ENCODE results near the gene SECTM1.
"Not testable (repeated sequence)": the region's sequence is repeated elsewhere in the genome, so short reads cannot be mapped to it uniquely, and the experiment has no call there.

The SECTM1 gene

DNA sequence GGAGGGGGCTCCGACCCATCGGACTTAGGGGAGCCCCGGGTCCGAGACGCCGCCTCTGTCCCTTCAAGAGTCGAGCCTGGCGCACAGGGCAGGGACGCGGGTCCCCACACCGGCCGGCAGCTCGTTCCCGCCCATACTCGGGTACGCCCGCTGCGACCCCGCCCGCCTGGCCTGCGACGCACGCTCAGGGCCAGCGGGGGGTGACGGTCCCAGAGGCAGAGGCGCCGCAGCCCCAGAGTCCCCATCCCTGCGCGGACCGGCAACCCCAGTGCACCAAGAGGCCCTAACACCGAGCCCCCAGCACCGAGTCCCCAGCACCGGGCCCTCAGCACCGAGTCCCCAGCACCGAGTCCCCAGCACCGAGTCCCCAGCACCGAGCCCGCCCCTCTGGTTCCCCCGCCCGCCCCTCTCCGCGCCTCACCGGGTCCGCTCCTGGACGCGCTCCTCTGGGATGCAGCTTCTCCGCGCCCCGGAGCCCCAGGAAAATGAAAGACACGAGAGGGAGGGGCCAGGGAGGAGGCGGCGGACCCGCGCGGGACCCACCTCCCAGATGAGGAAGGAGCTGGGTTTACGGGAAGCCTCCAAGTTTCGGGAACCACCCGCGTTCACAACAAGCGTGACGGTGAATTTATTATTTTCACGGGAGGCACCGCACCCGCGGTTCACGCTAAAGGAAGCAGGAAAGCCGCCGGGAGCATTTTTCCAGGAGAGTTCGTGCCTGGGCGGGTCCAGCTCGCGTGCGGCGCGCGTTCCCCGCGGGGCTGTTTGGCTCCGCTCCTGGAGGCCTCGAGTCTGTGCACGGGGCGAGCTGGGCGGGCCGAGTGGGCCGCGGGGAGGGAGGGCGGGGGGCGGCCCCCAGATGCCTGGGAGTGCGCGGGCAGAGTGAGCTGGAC lies at the start of gene SECTM1:
Gene SECTM1, minus strand, starts transcription at position 488 of the 893 bp plus-strand sequence. CDS start 6,526 bp downstream, outside the sequence.
- in situ Hi-C loops (cut with MboI; ENCODE audit: low pct_unique_long_range_greater_than_20kb, low sequenced_read_pairs): no loop called here
- no peak for DNase-seq

DNA sequence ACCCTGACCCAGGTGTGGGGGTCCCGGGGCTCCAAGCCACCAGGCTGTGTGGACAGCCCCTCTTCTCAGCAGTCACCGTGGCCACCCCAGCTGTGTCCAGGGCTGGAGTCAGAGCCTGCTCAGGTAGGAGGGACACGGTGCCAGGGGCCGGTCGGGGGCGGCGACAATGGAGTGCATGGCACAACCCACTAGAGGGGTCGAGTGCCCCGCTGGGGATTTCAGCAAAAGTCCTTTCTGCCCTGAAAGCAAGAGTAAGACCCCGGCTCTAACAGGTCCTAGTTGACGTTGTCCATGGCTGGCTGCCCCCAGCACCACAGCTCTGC lies 49.3 kb upstream of the SECTM1 start:
- in situ Hi-C loops (cut with MboI; ENCODE audit: low pct_unique_long_range_greater_than_20kb, low sequenced_read_pairs): no loop called here
- DNase-seq: no peak

DNA sequence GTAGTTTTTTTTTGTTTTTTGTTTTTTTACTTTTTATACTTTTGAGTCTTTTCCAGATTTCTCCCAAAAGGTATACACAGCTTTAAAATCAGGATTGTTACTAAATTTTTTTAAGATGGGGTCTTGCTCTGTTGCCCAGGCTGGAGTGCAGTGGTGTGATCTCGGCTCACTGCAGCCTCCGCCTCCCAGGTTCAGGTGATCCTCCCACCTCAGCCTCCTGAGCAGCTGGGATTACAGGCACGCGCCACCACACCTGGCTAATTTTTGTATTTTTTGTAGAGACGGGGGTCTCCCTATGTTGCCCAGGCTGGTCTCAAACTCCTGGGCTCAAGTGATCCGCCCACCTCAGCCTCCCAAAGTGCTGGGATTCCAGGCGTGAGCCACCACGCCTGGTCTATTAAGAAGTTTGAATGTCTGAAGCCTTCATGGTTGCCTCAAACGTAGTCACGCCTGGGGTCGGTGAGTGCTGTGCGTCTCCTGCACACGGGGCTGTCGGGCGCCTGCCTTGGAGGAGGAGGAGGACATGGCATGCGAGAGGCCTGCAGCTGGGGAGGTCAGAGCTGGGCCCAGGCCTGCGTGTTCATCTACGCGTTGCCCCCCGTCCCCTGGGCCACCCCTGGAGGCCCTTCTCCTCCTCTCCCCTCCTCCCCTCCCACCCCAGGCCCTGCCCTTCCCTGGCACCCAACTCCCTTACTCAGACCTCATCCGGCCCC lies 48.8 kb upstream of the SECTM1 start:
- DNase-seq; in situ Hi-C loops (cut with MboI; ENCODE audit: low pct_unique_long_range_greater_than_20kb, low sequenced_read_pairs): not testable (repeated sequence)

DNA sequence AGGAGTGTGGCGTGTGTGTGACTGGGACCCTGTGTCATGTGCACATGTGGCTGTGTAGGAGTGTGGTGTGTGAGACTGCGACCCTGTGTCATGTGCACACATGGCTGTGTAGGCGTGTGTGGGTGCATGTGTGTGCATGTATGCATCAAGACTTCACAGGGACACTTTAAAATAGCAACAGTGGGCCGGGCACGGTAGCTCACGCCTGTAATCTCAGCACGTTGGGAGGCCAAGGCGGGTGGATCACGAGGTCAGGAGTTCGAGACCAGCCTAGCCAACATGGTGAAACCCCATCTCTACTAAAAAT lies 48.1 kb upstream of the SECTM1 start:
- DNase-seq; in situ Hi-C loops (cut with MboI; ENCODE audit: low pct_unique_long_range_greater_than_20kb, low sequenced_read_pairs): not testable (repeated sequence)

DNA sequence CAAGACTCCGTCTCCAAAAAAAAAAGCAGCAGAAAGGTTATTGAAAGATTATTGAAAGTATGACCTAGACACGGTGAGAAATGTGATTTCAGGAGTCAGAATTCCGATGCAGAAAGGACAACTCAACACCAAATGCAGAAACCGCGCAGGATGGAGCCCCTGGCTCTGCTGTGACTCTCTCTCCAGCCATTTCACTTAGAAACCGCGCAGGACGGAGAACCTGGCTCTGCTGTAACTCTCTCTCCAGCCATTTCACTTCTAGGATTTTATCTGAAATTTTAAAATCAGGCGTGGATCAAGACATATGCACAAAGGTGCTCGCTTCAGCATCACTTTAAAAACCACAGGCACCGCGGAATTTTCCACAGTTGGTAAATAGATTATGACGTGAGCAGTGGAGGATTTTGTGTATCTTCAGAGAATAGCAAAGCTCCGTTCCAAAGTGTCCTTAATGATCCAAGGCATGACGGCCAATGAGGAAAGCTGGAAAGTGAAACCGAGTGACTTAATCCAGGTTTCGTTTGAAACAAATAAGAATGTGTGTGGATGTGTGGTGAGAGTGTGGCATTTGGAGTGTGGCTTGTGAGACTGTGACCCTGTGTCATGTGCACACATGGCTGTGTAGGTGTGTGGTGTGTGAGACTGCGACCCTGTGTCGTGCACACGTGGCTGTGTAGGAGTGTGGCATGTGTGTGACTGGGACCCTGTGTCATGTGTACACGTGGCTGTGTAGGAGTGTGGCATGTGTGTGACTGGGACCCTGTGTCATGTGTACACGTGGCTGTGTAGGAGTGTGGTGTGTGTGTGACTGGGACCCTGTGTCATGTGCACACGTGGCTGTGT lies 47.5 kb upstream of the SECTM1 start:
- DNase-seq: no peak
- in situ Hi-C loops (cut with MboI; ENCODE audit: low pct_unique_long_range_greater_than_20kb, low sequenced_read_pairs): no loop called here

DNA sequence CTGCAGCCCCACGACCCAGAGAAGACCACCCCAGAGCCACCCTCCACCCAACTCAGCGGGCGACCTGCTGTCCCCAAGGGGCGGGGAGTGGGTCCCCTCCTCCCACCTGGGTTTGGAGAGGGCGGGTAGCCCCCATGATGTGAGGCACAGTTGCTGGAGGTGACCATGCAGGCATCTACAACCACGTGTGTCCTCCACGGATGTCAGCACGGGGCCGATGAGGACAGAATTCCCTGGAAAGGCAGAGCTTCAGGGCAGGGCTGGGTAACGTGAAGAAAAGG lies 45.1 kb upstream of the SECTM1 start:
- no peak for DNase-seq
- in situ Hi-C loops (cut with MboI; ENCODE audit: low pct_unique_long_range_greater_than_20kb, low sequenced_read_pairs): no loop called here

DNA sequence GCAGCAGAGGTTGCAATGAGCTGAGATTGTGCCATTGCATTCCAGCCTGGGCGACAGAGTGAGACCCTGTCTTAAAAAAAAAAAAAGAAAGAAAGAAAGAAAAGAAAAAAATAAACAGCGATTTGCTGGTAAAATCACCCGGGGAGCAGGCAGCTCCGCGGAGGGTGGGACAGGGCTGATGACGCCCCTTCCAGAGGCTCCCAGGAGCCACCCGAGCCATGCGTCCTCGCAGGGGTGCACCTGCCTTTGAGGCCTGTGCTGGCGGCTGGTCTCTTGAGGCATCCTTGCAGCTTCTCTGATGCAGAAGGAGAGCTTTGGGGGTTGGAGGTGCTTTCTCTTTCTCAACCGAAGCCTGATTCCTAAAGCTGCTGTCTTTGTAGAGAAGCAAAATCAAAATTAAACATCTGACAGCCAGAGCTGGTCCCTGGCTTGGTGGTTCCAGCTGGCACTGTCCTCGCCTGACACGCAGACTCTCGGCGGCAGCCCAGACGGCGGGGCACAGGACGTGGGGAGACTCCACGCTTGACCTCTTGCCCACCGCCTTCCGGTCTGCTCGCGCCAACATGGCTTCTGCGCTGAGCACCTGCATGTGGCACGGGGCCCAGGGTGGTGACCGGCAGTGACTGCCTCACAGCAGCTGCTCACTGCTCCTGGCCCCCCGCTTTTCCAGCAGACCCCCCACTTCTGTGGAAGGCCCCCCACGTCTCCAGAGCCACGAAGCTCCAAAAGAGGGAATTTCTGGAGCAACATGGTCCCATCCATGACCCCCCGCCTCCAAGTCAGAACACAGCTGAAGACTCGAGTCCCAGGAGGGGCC lies 44.6 kb upstream of the SECTM1 start:
- in situ Hi-C loops (cut with MboI; ENCODE audit: low pct_unique_long_range_greater_than_20kb, low sequenced_read_pairs): no loop called here
- DNase-seq: no peak

DNA sequence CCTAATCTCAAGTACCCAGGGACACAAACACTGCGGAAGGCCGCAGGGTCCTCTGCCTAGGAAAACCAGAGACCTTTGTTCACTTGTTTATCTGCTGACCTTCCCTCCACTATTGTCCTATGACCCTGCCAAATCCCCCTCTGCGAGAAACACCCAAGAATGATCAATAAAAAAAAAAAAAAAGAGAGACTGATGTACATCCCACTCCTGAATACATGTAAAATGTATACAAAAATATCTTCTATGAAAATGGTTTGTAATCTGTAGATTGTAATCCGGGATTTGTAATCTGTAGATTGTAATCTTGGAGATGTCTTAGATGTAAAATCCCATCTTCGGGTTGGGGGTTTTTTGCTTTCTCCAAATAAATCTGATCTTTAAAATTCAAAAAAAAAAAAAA lies 43.7 kb upstream of the SECTM1 start:
- in situ Hi-C loops (cut with MboI; ENCODE audit: low pct_unique_long_range_greater_than_20kb, low sequenced_read_pairs): not testable (repeated sequence)

DNA sequence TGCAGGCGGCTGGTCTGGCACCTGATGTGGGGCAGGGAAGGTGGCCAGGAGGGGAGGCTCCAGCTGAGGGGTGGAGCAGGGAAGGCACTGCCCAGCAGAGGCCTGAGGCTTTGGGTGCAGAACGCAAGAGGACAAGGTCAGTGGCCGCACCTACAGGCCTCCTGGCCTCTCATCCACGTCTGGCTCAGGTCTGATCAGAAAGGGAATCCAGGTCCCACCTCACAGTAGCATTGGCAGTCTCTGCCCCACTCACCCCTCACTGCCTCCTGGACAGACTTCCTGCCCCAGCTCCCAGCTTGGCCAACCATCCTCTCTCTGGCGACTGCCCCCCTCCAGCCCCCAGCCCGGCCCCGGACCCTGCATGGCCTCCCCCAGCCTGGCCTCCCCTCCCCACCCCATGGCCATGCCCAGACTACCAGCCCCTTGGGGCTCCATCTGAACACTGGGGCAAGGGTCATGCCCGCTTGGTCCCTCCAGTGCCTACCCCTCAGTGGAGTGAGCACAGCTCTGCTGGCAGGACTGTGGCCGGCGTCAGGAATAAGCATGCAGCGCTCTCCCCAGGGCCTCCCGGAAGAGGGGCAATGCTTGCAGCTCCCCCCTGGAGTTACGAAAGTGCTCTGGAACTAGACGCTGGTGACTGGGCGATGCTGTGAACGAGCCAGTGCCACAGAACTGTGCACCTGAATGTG lies 42.6 kb upstream of the SECTM1 start:
- in situ Hi-C loops (cut with MboI; ENCODE audit: low pct_unique_long_range_greater_than_20kb, low sequenced_read_pairs): no loop called here
- DNase-seq: no peak

More for the DNA sequence above, 43.7 kb upstream of the SECTM1 start:
- DNase-seq: not testable (repeated sequence)

DNA sequence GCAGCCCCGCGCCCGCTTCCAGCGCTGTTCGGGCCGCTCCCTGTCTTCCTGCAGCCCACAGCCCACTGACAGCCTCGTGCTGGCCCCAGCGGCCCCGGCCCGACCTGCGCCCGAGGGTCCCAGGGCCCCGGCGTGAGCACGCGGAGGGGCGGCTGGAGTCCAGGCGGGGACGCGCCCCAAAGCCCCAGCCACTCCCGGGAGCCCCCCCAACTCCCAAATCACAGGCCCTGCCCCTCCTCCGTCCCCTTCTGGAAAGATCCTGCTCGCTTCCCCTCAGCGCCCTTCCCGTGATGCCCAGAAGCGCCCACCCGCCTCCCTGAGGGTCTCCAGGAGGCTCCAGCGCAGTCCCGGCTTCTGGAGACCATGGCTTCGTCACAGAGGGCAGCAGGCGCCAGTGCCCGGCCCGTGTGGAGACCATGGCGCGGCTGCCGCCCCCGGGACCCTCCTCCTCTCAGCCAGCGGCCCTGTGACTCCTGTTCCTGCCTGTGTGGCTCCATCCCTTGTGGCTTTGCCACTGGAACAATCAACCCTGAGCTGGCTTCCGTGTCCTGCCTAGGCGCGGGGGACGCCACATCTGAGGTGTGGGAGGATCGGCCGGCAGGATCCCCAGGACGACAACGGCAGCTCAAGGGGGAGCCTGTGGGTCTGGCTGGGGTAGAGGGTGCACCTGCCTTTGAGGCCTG lies 41.9 kb upstream of the SECTM1 start:
- DNase-seq: no peak
- in situ Hi-C loops (cut with MboI; ENCODE audit: low pct_unique_long_range_greater_than_20kb, low sequenced_read_pairs): no loop called here

DNA sequence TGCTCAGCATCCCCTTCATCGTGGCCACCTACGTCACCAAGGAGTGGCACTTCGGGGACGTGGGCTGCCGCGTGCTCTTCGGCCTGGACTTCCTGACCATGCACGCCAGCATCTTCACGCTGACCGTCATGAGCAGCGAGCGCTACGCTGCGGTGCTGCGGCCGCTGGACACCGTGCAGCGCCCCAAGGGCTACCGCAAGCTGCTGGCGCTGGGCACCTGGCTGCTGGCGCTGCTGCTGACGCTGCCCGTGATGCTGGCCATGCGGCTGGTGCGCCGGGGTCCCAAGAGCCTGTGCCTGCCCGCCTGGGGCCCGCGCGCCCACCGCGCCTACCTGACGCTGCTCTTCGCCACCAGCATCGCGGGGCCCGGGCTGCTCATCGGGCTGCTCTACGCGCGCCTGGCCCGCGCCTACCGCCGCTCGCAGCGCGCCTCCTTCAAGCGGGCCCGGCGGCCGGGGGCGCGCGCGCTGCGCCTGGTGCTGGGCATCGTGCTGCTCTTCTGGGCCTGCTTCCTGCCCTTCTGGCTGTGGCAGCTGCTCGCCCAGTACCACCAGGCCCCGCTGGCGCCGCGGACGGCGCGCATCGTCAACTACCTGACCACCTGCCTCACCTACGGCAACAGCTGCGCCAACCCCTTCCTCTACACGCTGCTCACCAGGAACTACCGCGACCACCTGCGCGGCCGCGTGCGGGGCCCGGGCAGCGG lies 41.2 kb upstream of the SECTM1 start:
- in situ Hi-C loops (cut with MboI; ENCODE audit: low pct_unique_long_range_greater_than_20kb, low sequenced_read_pairs): no loop called here
- no peak for DNase-seq

DNA sequence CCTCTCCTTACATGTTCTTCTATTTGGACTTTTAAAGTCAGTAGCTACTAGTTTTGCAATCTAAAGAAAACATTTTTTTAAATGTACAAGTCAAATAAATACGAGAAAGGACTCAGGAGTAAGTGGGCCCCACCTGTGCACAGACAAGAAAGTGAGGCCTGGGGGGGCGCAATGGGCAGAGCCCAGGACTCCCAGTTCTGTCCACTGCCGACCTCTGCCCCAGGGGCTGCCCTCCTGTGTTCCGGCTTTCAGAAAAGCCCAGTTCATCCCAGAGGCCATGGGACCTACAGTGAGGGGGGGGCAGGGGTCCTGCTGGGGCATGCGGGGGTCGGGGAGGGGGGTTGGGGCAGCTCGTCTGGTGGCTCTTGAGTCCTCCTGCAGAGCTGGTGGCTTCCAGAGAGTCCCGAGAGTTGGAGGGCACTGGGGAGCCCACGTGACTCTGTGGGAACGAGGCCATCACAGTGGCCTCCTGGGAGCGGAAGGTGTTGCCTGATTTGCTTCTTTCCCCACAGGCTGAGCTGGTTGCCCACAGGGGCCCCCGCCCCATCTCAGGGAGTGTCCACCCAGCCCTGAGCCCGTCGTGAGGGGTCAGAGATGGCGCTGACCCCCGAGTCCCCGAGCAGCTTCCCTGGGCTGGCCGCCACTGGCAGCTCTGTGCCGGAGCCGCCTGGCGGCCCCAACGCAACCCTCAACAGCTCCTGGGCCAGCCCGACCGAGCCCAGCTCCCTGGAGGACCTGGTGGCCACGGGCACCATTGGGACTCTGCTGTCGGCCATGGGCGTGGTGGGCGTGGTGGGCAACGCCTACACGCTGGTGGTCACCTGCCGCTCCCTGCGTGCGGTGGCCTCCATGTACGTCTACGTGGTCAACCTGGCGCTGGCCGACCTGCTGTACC lies 40.4 kb upstream of the SECTM1 start:
- in situ Hi-C loops (cut with MboI; ENCODE audit: low pct_unique_long_range_greater_than_20kb, low sequenced_read_pairs): no loop called here
- DNase-seq: no peak

DNA sequence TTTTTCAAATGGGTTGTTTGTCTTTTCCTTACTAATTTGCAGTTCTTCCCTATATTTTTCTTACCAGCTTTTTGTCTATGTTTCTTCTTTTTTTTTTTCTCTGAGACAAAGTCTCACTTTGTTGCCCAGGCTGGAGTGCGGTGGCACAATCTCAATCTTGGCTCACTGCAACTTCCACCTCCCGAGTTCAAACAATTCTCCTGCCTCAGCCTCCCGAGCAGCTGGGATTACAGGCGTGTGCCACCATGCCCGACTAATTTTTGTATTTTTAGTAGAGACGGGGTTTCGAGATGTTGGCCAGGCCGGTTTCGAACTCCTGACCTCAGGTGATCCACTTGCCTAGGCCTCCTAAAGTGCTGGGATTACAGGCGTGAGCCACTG lies 39.5 kb upstream of the SECTM1 start:
- in situ Hi-C loops (cut with MboI; ENCODE audit: low pct_unique_long_range_greater_than_20kb, low sequenced_read_pairs); DNase-seq: not testable (repeated sequence)

DNA sequence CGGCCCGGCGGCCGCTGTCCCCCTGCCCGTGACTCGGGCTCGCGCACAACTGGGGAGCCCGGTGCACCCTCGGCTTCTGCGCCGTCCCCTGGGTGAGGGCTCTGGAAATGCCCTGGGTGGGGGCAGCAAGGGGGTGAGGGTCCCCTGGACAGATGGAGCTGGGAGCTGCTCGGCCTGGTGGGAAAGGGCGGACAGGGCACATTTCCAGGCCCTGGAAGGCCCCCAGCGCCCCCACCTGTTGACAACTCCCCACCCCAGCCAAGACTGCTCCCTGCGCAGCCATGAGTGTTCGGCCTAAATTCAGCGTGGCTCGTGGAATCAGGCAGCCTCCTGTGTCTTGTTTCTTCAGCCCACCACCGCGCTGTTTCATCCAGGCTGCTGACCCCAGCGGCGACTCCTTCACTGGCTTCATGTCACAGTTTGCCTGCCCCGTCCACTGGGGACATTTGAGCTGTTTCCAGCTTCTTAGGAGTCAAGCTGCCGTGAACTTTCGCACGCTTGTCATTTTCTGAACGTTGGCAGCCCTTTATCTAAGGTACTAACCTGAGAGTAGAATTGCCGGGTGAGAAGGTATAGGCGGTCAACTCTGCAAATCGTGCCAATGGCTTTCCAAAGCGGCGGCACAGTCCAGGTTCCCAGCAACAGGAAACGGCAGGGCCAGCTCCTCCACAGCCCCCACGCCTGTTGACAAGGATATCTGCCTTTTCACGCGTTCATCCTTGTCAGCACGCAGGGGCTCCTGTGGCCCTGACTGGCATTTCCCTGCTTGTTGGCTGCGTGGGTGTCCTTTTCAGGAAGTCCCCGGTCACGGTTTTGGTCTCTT lies 38.9 kb upstream of the SECTM1 start:
- peak; percentile 63 for DNase-seq
- in situ Hi-C loops (cut with MboI; ENCODE audit: low pct_unique_long_range_greater_than_20kb, low sequenced_read_pairs): no loop called here

DNA sequence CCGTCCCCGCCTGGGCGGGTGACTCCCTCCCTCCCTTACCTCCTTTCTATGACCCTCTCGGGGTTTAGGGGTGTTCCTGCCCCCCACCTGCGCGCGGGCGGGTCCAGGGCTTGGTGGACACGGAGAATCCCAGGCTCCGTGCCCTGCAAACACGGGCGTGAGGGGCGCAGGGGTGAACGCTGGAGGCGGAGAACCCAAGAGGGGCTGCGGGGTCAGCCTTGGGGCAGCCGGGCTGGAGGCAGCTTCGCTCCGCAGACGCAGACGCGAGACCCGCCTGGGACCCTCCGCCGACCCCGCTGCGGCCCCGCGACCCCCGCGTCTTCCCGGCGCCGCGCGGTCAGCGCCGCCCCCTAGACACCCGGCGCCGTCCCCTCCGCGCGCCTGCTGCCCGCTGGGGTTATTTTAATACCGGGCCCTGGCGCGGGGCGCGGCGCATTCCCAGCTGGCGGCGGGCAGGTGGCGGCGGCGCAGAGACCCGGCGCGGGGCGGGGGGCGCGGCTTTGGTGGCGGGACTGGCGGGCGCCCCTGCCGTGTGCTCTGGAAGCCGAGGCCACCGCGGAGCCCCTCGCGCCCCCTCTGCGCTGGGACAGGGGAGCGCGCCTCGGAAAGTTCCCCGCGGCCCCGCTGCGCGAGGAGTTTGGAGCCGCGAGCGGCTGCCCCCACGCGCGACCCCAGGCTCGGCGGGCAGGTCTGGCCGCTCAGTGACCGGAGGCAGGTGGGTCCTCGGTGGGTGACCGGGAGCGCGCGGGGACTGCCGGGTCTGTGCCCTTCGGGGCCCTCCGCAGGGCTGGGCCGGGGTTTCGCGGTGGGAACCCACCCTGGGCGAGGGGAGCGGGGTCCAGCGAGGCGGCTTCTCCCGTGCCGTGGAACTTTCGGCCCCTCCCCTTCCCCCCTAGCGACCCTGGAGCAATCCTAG lies 38.0 kb upstream of the SECTM1 start, which contains the start of gene UTS2R:
Gene UTS2R, plus strand, starts transcription at position 433 of the 916 bp plus-strand sequence. CDS start 2,560 bp downstream, outside the sequence.
- in situ Hi-C loops (cut with MboI; ENCODE audit: low pct_unique_long_range_greater_than_20kb, low sequenced_read_pairs): no loop called here
- no peak for DNase-seq

Measured in KBM-7 (cell line).